ENCODE results near the gene GSTT2B.
"Not testable (repeated sequence)": the region's sequence is repeated elsewhere in the genome, so short reads cannot be mapped to it uniquely, and the experiment has no call there.

- TF ChIP-seq MYC (IDR thresholded peaks at IDR 0.05; ENCODE audit: low read depth, low read length); EZH2 (IDR thresholded peaks at IDR 0.05; ENCODE audit: borderline replicate concordance, low read depth, low read length, severe bottlenecking); CTCF (IDR thresholded peaks at IDR 0.05; ENCODE audit: extremely low read depth in 1 of 2, insufficient read depth in 1 of 2, low read depth in 1 of 2, low read length in 2 of 2); POLR2A (IDR thresholded peaks at IDR 0.05; ENCODE audit: low read depth, low read length); MAX (IDR thresholded peaks at IDR 0.05; ENCODE audit: insufficient read depth, insufficient read length); POLR2AphosphoS5 (IDR thresholded peaks at IDR 0.05; ENCODE audit: insufficient read depth, low read depth, low read length); JUN (IDR thresholded peaks at IDR 0.05; ENCODE audit: borderline replicate concordance, insufficient read depth, insufficient read length, low read depth); FOS (IDR thresholded peaks at IDR 0.05; ENCODE audit: borderline replicate concordance, insufficient read depth, low read length): not testable (repeated sequence)
Observed at GRCh38 chr22:23952794-23953405, 8.1 kb downstream of the GSTT2B start.
